Gastroesophageal sphincter (tissue), 3 donors: ENCODE data around the gene MRPL37.

ENCODE experiments used
- CTCF ChIP-seq, 4 experiments: fragments of 200-600 bp in 2 of 4; fragments of 450-650 bp in 2 of 4; sonication (generic) in 1 of 4; IDR thresholded peaks; one replicate each; pipeline ENCODE4 v1.5.1; 2017 to 2019; ENCODE audit warnings: antibody characterized with exemption in 4 of 4, mild to moderate bottlenecking in 2 of 4, moderate library complexity in 2 of 4
- EP300 ChIP-seq: sonication (generic); formaldehyde crosslinking; IDR thresholded peaks from one replicate; pipeline ENCODE4 v1.6.1; 2017; ENCODE audit warnings: antibody characterized with exemption, mild to moderate bottlenecking
- POLR2A ChIP-seq, 2 donors: fragments of 450-650 bp; IDR thresholded peaks; one replicate each; pipeline ENCODE4 v1.6.1; 2017; ENCODE audit warnings: antibody characterized with exemption in 2 of 2, mild to moderate bottlenecking in 2 of 2, moderate library complexity in 1 of 2
- POLR2AphosphoS5 ChIP-seq: sonication (generic); formaldehyde crosslinking; IDR thresholded peaks from one replicate; pipeline ENCODE4 v1.6.1; 2017; ENCODE audit warnings: antibody characterized with exemption

GRCh38 chr1:54257876-54258275 lies 57.9 kb downstream of the MRPL37 start:
- TF ChIP-seq POLR2A (IDR thresholded peaks at IDR 0.05), result no peak
- TF ChIP-seq POLR2AphosphoS5, result no peak
- no peak for TF ChIP-seq CTCF (IDR thresholded peaks at IDR 0.05)
- TF ChIP-seq EP300, result no peak
